Neural progenitor cell (in vitro differentiated cells): Measurements from ENCODE around the gene SRL. TPM values are rescaled to one million over a fixed set of nuclear protein-coding genes. Genes with fewer than 3 reads are reported as not detected.

Experiments
- DNase-seq: peaks from one replicate; pipeline ENCODE4 v3.0.0-alpha.2; 2016; ENCODE audit warnings: low spot score
- H2AFZ ChIP-seq: fragments of 200-600 bp; sonication (generic); replicated peaks from 2 replicates; pipeline ENCODE4 v1.6.1; 2016; ENCODE audit warnings: antibody characterized with exemption
- H3F3A ChIP-seq: fragments of 200-600 bp; sonication (generic); 2 replicates; pipeline ENCODE4 v1.6.1; 2016; ENCODE audit warnings: antibody characterized with exemption, low read depth
- H3K27ac ChIP-seq: fragments of 200-600 bp; sonication (generic); 2 replicates; pipeline ENCODE4 v1.5.1; 2016; ENCODE audit warnings: mild to moderate bottlenecking
- H3K27me3 ChIP-seq: fragments of 200-600 bp; sonication (generic); 2 replicates; pipeline ENCODE4 v1.6.1; 2016; ENCODE audit warnings: mild to moderate bottlenecking, moderate library complexity
- H3K36me3 ChIP-seq: fragments of 200-600 bp; sonication (generic); 2 replicates; pipeline ENCODE4 v1.5.1; 2016
- H3K4me1 ChIP-seq: fragments of 200-600 bp; sonication (generic); 2 replicates; pipeline ENCODE4 v1.6.1; 2016; ENCODE audit warnings: mixed run types
- H3K4me2 ChIP-seq: fragments of 200-600 bp; sonication (generic); 2 replicates; pipeline ENCODE4 v1.6.1; 2016
- H3K4me3 ChIP-seq: fragments of 200-600 bp; sonication (generic); 2 replicates; pipeline ENCODE4 v1.5.1; 2016
- H3K79me2 ChIP-seq: fragments of 200-600 bp; sonication (generic); 2 replicates; pipeline ENCODE4 v1.6.1; 2016; ENCODE audit warnings: low read depth
- H3K9ac ChIP-seq: fragments of 200-600 bp; sonication (generic); 2 replicates; pipeline ENCODE4 v1.6.1; 2016
- H3K9me3 ChIP-seq: fragments of 200-600 bp; sonication (generic); 2 replicates; pipeline ENCODE4 v1.5.1; 2016; ENCODE audit warnings: low read depth
- H4K20me1 ChIP-seq: fragments of 200-600 bp; sonication (generic); 2 replicates; pipeline ENCODE4 v1.6.1; 2016; ENCODE audit warnings: low read depth
- H3K27ac Mint-ChIP-seq: 3 replicates; pipeline ENCODE4 v1.8.0; 2021; ENCODE audit warnings: mixed read lengths
- H3K27me3 Mint-ChIP-seq: 2 replicates; pipeline ENCODE4 v1.8.0; 2022; ENCODE audit warnings: low read depth, mild to moderate bottlenecking, inconsistent platforms, moderate library complexity, mixed read lengths; ENCODE audit not compliant: insufficient read depth
- H3K36me3 Mint-ChIP-seq: 3 replicates; pipeline ENCODE4 v1.8.0; 2021; ENCODE audit warnings: mixed read lengths
- H3K4me1 Mint-ChIP-seq: 3 replicates; pipeline ENCODE4 v1.8.0; 2021; ENCODE audit warnings: mixed read lengths
- H3K4me3 Mint-ChIP-seq: 3 replicates; pipeline ENCODE4 v1.8.0; 2021; ENCODE audit warnings: mild to moderate bottlenecking, moderate library complexity, mixed read lengths
- H3K9me3 Mint-ChIP-seq: 3 replicates; pipeline ENCODE4 v1.8.0; 2020; ENCODE audit warnings: mixed read lengths
- CTCF ChIP-seq: fragments of 200-600 bp; sonication (generic); IDR thresholded peaks from 2 replicates; pipeline ENCODE4 v1.5.1; 2017; ENCODE audit warnings: antibody characterized with exemption, mild to moderate bottlenecking
- EZH2 ChIP-seq: fragments of 200-600 bp; sonication (generic); IDR thresholded peaks from 2 replicates; pipeline ENCODE4 v1.6.1; 2017; ENCODE audit warnings: antibody characterized with exemption, mild to moderate bottlenecking, moderate library complexity
- EZH2phosphoT487 ChIP-seq: fragments of 200-600 bp; sonication (generic); IDR thresholded peaks from 2 replicates; pipeline ENCODE4 v1.6.1; 2017; ENCODE audit warnings: antibody characterized with exemption
- total RNA-seq: library from RNA; depleted of rRNA; stranded (reverse); fragments of >200 nt; gene quantifications from 2 replicates; pipeline ENCODE4 v1.2.3, GENCODE V29; 2015; ENCODE audit warnings: low replicate concordance

Gene SRL
- total RNA-seq, 1 donor from 2014 or later = 0.22 TPM

GRCh38 chr16:4215106-4215505 is 26.8 kb downstream of the SRL start:
- Histone ChIP-seq H3K4me3 (no peak overlapping the region), H3K27ac (no peak overlapping the region), H3K79me2 (no peaks in the 10 kb centered on the region), H3F3A (peaks cover 14% of the 10 kb centered on the region), H3K9ac (no peak overlapping the region), H3K4me1 (peaks cover 18% of the 10 kb centered on the region), H4K20me1 (no peaks in the 10 kb centered on the region), H3K9me3 (no peaks in the 10 kb centered on the region), H3K4me2 (no peak overlapping the region), H3K36me3 (no peaks in the 10 kb centered on the region), H3K27me3 (peaks cover 22% of the 10 kb centered on the region), H2AFZ (no peak overlapping the region)
- H3K4me1 Mint-ChIP-seq = peaks cover 24% of the 10 kb centered on the region
- no peak overlapping the region for H3K27ac Mint-ChIP-seq
- H3K4me3 Mint-ChIP-seq = no peak overlapping the region
- H3K36me3 Mint-ChIP-seq = no peaks in the 10 kb centered on the region
- H3K9me3 Mint-ChIP-seq = no peaks in the 10 kb centered on the region
- H3K27me3 Mint-ChIP-seq = no peaks in the 10 kb centered on the region
- no peak for DNase-seq
- TF ChIP-seq EZH2phosphoT487 = no peak

DNA sequence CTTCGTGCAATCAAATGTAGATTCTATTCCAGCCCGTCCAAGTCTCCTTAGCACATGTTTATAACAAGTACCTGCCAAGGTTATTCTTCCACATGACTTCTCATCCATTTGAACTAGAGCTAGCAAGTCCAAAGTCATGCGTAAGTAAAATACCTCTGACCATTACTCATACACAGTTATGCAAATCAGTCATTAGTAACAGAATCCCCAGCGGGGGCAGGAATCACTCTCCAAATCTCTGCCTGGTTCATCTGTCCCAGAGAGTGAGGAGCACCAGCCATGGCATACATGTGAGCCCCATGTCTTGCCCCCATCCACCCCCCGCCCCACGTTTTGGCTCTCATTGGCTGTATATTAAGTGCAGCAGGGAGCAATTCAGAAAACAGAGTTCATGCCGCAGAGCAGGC is 27.7 kb downstream of the SRL start:
- H4K20me1 ChIP-seq = no peaks in the 10 kb centered on the region
- TF ChIP-seq EZH2phosphoT487 = no peak
- no peak for TF ChIP-seq EZH2
- no peak for TF ChIP-seq CTCF
- H3K9ac ChIP-seq = no peak overlapping the region
- no peaks in the 10 kb centered on the region for H3K9me3 ChIP-seq
- Mint-ChIP-seq H3K9me3 (no peaks in the 10 kb centered on the region), H3K27ac (no peak overlapping the region), H3K4me1 (peaks cover 24% of the 10 kb centered on the region), H3K4me3 (no peak overlapping the region), H3K36me3 (no peaks in the 10 kb centered on the region), H3K27me3 (no peaks in the 10 kb centered on the region)
- no peaks in the 10 kb centered on the region for H3K36me3 ChIP-seq
- H3K4me3 ChIP-seq = no peak overlapping the region
- H3K27me3 ChIP-seq = peaks cover 22% of the 10 kb centered on the region
- peaks cover 14% of the 10 kb centered on the region for H3F3A ChIP-seq
- no peaks in the 10 kb centered on the region for H3K79me2 ChIP-seq
- H3K4me2 ChIP-seq = no peak overlapping the region
- no peak overlapping the region for H2AFZ ChIP-seq
- no peak overlapping the region for H3K27ac ChIP-seq
- no peak for DNase-seq
- peaks cover 17% of the 10 kb centered on the region for H3K4me1 ChIP-seq

GRCh38 chr16:4213737-4214136 is 28.1 kb downstream of the SRL start:
- Histone ChIP-seq H3F3A (peaks cover 13% of the 10 kb centered on the region), H3K27ac (no peak overlapping the region), H3K9me3 (no peaks in the 10 kb centered on the region), H3K4me1 (peaks cover 15% of the 10 kb centered on the region), H3K4me2 (no peak overlapping the region), H3K79me2 (no peaks in the 10 kb centered on the region), H3K36me3 (no peaks in the 10 kb centered on the region), H3K4me3 (no peak overlapping the region), H4K20me1 (no peaks in the 10 kb centered on the region), H2AFZ (no peak overlapping the region), H3K27me3 (peaks cover 19% of the 10 kb centered on the region), H3K9ac (no peak overlapping the region)
- no peak overlapping the region for H3K4me3 Mint-ChIP-seq
- H3K9me3 Mint-ChIP-seq = no peaks in the 10 kb centered on the region
- H3K4me1 Mint-ChIP-seq = peaks cover 21% of the 10 kb centered on the region
- no peak for DNase-seq
- H3K27ac Mint-ChIP-seq = no peak overlapping the region
- no peaks in the 10 kb centered on the region for H3K36me3 Mint-ChIP-seq
- no peaks in the 10 kb centered on the region for H3K27me3 Mint-ChIP-seq
- TF ChIP-seq EZH2phosphoT487 (no peak), CTCF (no peak), EZH2 (no peak)

DNA sequence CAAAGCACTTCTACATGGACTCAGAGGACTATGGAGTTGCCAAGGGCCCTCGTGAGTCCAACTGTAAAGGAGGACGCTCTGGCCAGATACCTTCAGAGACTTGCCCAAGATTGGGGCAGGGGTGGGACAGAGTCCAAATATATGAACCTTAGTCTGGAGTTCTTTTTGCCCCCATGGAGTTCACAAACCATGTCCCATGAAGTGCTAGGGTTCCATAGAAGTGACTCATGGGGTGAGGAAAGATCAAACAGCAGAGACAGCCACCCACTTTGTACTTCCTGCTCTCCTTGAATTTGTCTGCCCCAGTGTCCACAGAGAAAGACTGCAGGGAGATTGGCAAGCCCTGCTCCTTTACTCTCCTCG is 29.0 kb downstream of the SRL start:
- no peak for DNase-seq
- Histone ChIP-seq H3K9me3 (no peaks in the 10 kb centered on the region), H3K27me3 (peaks cover 15% of the 10 kb centered on the region), H4K20me1 (no peaks in the 10 kb centered on the region), H3K79me2 (no peaks in the 10 kb centered on the region), H3F3A (peaks cover 5% of the 10 kb centered on the region), H3K4me1 (peaks cover 8% of the 10 kb centered on the region), H3K36me3 (no peaks in the 10 kb centered on the region), H3K4me2 (no peak overlapping the region), H2AFZ (no peak overlapping the region), H3K27ac (no peak overlapping the region), H3K4me3 (no peak overlapping the region), H3K9ac (no peak overlapping the region)
- Mint-ChIP-seq H3K27ac (no peak overlapping the region), H3K27me3 (peaks cover 2% of the 10 kb centered on the region), H3K4me1 (peaks cover 19% of the 10 kb centered on the region), H3K36me3 (no peaks in the 10 kb centered on the region), H3K9me3 (no peaks in the 10 kb centered on the region), H3K4me3 (no peak overlapping the region)
- TF ChIP-seq EZH2phosphoT487 (no peak), EZH2 (no peak), CTCF (no peak)
